Tibial nerve (tissue), 4 donors: ENCODE results near the gene SYT9. TPM values are rescaled to one million over a fixed set of nuclear protein-coding genes. Genes with fewer than 3 reads are reported as not detected.
A peak's percentile ranks its signal among the peaks of the same experiment; 100 is the strongest.

ENCODE experiments used
- DNase-seq, 2 donors: peaks; one replicate each; pipeline ENCODE4 v3.0.0-alpha.2; 2019; ENCODE audit warnings: low spot score in 2 of 2
- H3K27ac ChIP-seq, 4 donors: fragments of 200-600 bp; sonication (generic) in 3 of 4; one replicate each; pipeline ENCODE4 v1.5.1; 2017 to 2019; ENCODE audit warnings: mild to moderate bottlenecking in 1 of 4
- H3K27me3 ChIP-seq, 2 donors: fragments of 200-600 bp; sonication (generic) in 1 of 2; one replicate each; pipeline versions ENCODE4 v1.5.1 to v1.6.0; 2017 to 2019
- H3K36me3 ChIP-seq, 3 donors: fragments of 200-600 bp; sonication (generic); one replicate each; pipeline ENCODE4 v1.5.1; 2018 to 2019
- H3K4me1 ChIP-seq, 4 donors: fragments of 200-600 bp; sonication (generic) in 3 of 4; one replicate each; pipeline ENCODE4 v1.5.1; 2017 to 2019
- H3K4me3 ChIP-seq, 4 donors: fragments of 200-600 bp; sonication (generic) in 3 of 4; one replicate each; pipeline ENCODE4 v1.5.1; 2017 to 2019; ENCODE audit warnings: mild to moderate bottlenecking in 1 of 4, moderate library complexity in 1 of 4
- H3K9me3 ChIP-seq, 4 donors: fragments of 200-600 bp; sonication (generic) in 3 of 4; one replicate each; pipeline ENCODE4 v1.5.1; 2017 to 2019
- CTCF ChIP-seq, 5 experiments: fragments of 200-600 bp in 3 of 5; fragments of 450-650 bp in 2 of 5; sonication (generic) in 3 of 5; IDR thresholded peaks; one replicate each; pipeline ENCODE4 v1.5.1; 2016 to 2019; ENCODE audit warnings: antibody characterized with exemption in 5 of 5, mild to moderate bottlenecking in 3 of 5, moderate library complexity in 2 of 5
- EP300 ChIP-seq, 2 donors: sonication (generic); formaldehyde crosslinking; IDR thresholded peaks; one replicate each; pipeline ENCODE4 v1.6.1; 2017; ENCODE audit warnings: antibody characterized with exemption in 2 of 2, mild to moderate bottlenecking in 1 of 2
- POLR2A ChIP-seq, 2 donors: fragments of 450-650 bp; IDR thresholded peaks; one replicate each; pipeline ENCODE4 v1.6.1; 2017; ENCODE audit warnings: antibody characterized with exemption in 2 of 2, mild to moderate bottlenecking in 2 of 2, moderate library complexity in 2 of 2
- WGBS, 2 donors: methylation state at CpG; one replicate each; pipeline ENCODE4 v1.1.5; 2018; 5-methylcytosine and 5-hydroxymethylcytosine counted together
- total RNA-seq, 4 donors: library from RNA; depleted of rRNA; stranded (reverse); fragments of >200 nt; gene quantifications; one replicate each; pipeline ENCODE4 v1.1.0, GENCODE V29; 2016

Gene SYT9
- total RNA-seq, 4 donors from 2014 or later = 0.21 to 0.30 TPM; not detected in 2

DNA sequence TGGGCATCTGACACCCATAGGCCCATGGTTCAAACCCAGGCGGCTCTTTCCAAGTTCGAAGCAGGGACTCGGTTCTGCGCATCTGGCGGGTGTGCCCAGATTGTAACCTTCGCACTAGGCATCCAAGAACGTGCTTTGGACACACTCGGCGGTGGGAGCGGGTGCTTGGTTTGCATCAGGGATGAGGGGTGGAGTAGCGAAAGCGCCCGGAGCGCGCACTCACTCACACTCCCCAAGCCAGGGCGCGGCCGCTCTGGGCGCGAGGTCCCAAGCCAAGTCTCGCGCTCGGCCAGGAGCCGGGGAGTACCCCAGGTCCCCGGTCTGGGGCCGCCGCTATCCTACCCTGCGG, 243 bp upstream of the SYT9 start:
- peaks cover 0 to 7% (median 0%) of the 10 kb centered on the region in 4 donors for H3K9me3 ChIP-seq
- 7 to 10% methylated on average over 18 to 26 of the region's 28 CpGs for WGBS, 2 donors
- H3K27me3 ChIP-seq = peaks cover 0 to 36% of the 10 kb centered on the region in 2 donors
- no peak for DNase-seq
- peaks cover 0 to 17% (median 6%) of the 10 kb centered on the region in 4 donors for H3K4me1 ChIP-seq
- TF ChIP-seq EP300 (IDR thresholded peaks at IDR 0.05) (no peak), CTCF (IDR thresholded peaks at IDR 0.05) (no peak), POLR2A (IDR thresholded peaks at IDR 0.05) (no peak)
- H3K36me3 ChIP-seq = no peaks in the 10 kb centered on the region
- H3K27ac ChIP-seq = no peak overlapping the region
- peak overlapping the region; percentile 20 to 54 (median 32) for H3K4me3 ChIP-seq

DNA sequence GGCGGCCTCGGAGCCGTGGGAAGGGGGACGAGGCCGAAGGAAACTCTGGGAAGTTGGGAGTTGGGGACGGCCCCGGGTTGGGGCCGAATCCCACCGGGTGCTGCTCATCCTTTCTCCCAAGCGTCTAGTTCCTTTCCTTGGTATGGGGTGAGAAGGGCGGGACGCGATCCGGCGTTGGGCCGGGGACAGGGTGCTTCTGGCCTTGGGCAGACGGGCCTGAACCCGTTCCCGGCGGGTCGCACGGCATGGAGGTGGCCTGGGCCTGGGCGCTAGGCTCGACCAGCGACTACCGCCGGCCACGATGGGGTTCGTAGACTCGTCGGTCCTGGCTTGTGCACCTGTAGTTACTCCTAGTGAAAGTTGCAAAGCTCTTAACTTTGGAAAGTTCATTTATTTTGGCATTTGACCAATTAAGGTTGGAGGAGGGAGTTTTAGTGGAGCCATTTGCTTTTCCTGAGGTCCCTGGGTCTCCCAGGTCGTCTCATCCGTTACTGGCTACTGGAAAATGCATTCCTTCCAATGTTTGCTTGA, 1.0 kb downstream of the SYT9 start:
- DNase-seq = no peak
- H3K9me3 ChIP-seq = peaks cover 0 to 7% (median 0%) of the 10 kb centered on the region in 4 donors
- H3K4me1 ChIP-seq = peaks cover 0 to 17% (median 6%) of the 10 kb centered on the region in 4 donors
- 15 to 16% methylated on average over 30 to 33 of the region's 33 CpGs for WGBS, 2 donors
- H3K27ac ChIP-seq = no peak overlapping the region
- H3K4me3 ChIP-seq = peak overlapping the region in 3 of 4 donors; percentile 20 to 54 (median 39)
- TF ChIP-seq CTCF (IDR thresholded peaks at IDR 0.05) (no peak), POLR2A (IDR thresholded peaks at IDR 0.05) (no peak), EP300 (IDR thresholded peaks at IDR 0.05) (no peak)
- H3K27me3 ChIP-seq = peaks cover 0 to 36% of the 10 kb centered on the region in 2 donors
- no peaks in the 10 kb centered on the region for H3K36me3 ChIP-seq

DNA sequence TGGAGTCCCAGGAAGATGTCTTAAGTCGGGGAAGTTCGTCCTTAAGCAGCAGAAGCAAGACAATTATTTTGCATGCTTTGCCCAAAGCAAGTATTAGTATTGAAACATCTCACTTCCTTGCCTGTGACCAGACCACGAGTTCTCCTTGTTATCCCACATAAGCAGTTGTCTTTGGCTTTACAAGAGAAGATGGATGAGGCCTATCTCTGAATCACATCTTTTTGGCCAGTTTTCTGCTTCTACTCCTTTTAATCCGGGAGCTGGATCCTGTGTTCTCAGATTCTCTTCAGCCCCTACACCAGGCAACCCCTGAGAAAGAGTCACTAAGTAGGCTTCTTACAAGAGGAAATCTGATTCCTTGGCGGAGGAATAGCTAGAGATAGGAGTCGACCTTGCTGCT, 2.1 kb downstream of the SYT9 start:
- 74 to 78% methylated on average over 6 of the region's 6 CpGs for WGBS, 2 donors
- DNase-seq = no peak
- TF ChIP-seq EP300 (IDR thresholded peaks at IDR 0.05) (no peak), POLR2A (IDR thresholded peaks at IDR 0.05) (no peak), CTCF (IDR thresholded peaks at IDR 0.05) (no peak)
- peaks cover 0 to 17% (median 6%) of the 10 kb centered on the region in 4 donors for H3K4me1 ChIP-seq
- peaks cover 0 to 2% (median 0%) of the 10 kb centered on the region in 4 donors for H3K9me3 ChIP-seq
- no peak overlapping the region for H3K27ac ChIP-seq
- H3K4me3 ChIP-seq = no peak overlapping the region
- H3K36me3 ChIP-seq = no peaks in the 10 kb centered on the region
- peaks cover 0 to 36% of the 10 kb centered on the region in 2 donors for H3K27me3 ChIP-seq

DNA sequence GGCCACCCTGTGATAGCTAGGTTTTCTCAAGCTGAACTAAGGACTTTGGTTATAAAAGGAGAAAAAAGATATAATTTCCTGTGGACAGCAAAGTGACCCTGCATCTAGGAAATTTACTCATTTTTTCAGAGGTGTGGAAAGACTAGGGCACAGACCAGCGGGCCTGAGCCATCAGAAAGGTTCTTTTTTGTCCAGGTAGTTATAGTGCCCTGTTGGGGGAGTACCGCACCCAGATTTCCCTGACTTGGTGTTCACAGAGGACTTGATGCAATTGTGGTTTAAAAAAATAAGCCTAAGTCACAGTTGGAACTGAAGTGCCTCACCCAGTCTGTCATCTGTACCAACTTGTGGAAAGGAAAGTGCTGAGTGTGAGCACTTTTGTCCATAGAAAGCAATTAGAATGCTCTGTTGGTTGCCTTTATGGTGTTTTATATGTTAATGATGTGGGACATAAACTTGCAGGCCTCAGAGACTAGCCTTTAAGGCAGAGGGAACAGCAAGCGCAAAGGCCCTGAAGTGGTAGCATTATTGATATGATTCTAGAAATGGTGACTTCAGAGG, 3.1 kb downstream of the SYT9 start:
- H3K4me1 ChIP-seq = peaks cover 0 to 17% (median 6%) of the 10 kb centered on the region in 4 donors
- 62 to 92% methylated on average over 3 of the region's 3 CpGs for WGBS, 2 donors
- no peak overlapping the region for H3K4me3 ChIP-seq
- no peak overlapping the region for H3K27ac ChIP-seq
- no peak for DNase-seq
- peaks cover 0 to 36% of the 10 kb centered on the region in 2 donors for H3K27me3 ChIP-seq
- H3K36me3 ChIP-seq = no peaks in the 10 kb centered on the region
- TF ChIP-seq POLR2A (IDR thresholded peaks at IDR 0.05) = no peak
- no peak for TF ChIP-seq CTCF (IDR thresholded peaks at IDR 0.05)
- no peak for TF ChIP-seq EP300 (IDR thresholded peaks at IDR 0.05)
- no peaks in the 10 kb centered on the region for H3K9me3 ChIP-seq

DNA sequence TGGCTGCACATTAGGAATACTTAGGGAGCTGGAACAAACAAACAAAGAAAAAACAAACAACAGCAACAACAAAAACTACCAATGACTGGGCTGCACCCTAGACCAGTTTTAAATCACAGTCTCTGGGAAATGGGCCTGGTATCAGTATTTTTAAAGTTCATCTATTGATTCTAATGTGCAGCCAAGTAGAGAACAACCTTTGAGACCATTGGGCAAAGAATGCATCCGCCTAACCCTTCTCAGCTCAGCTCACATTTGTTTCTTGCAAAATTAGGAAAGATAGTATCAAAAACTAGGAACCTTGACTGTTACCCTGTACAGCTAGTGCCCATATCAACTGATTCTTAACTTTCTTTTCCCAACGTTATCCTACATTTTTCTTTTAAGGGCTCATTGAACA, 5.2 kb downstream of the SYT9 start:
- WGBS, 2 donors = 23 to 46% methylated on average over 2 of the region's 2 CpGs
- Histone ChIP-seq H3K4me3 (no peak overlapping the region), H3K36me3 (no peaks in the 10 kb centered on the region), H3K27me3 (peaks cover 0 to 23% of the 10 kb centered on the region in 2 donors), H3K27ac (no peak overlapping the region), H3K4me1 (peaks cover 0 to 10% (median 6%) of the 10 kb centered on the region in 4 donors), H3K9me3 (no peaks in the 10 kb centered on the region)
- no peak for DNase-seq
- TF ChIP-seq POLR2A (IDR thresholded peaks at IDR 0.05) (no peak), EP300 (IDR thresholded peaks at IDR 0.05) (no peak), CTCF (IDR thresholded peaks at IDR 0.05) (no peak)
